GM23338 (cell line): ENCODE data around the gene SNCB. TPM values are rescaled to one million over a fixed set of nuclear protein-coding genes. Genes with fewer than 3 reads are reported as not detected.

Source experiments
- ATAC-seq: fragments of 200-7000 bp; cut with Tn5 transposase; 3 replicates; pipeline ENCODE4 v1.9.1; 2020
- DNase-seq: peaks from one replicate; pipeline ENCODE4 v3.0.0-alpha.2; 2015; ENCODE audit warnings: low spot score
- H2AFZ ChIP-seq: fragments of 200-600 bp; sonication (generic); 2 replicates; pipeline ENCODE4 v1.8.0; 2016; ENCODE audit warnings: antibody characterized with exemption, mild to moderate bottlenecking, moderate library complexity
- H3F3A ChIP-seq: fragments of 200-600 bp; sonication (generic); replicated peaks from 2 replicates; pipeline ENCODE4 v1.8.0; 2017; ENCODE audit warnings: antibody characterized with exemption, mixed run types, low read depth
- H3K27ac ChIP-seq: fragments of 200-600 bp; sonication (generic); 2 replicates; pipeline ENCODE4 v1.6.1; 2016; ENCODE audit warnings: low read depth
- H3K27me3 ChIP-seq: fragments of 200-600 bp; sonication (generic); 2 replicates; pipeline ENCODE4 v1.8.0; 2016; ENCODE audit warnings: mild to moderate bottlenecking, mixed run types, moderate library complexity; ENCODE audit not compliant: insufficient read depth
- H3K36me3 ChIP-seq: fragments of 200-600 bp; sonication (generic); 2 replicates; pipeline ENCODE4 v1.8.0; 2016; ENCODE audit warnings: mild to moderate bottlenecking; ENCODE audit not compliant: insufficient read depth
- H3K4me1 ChIP-seq: fragments of 200-600 bp; sonication (generic); 2 replicates; pipeline ENCODE4 v1.8.0; 2016; ENCODE audit warnings: mild to moderate bottlenecking, moderate library complexity; ENCODE audit not compliant: insufficient read depth
- H3K4me2 ChIP-seq: fragments of 200-600 bp; sonication (generic); 2 replicates; pipeline ENCODE4 v1.7.1; 2017; ENCODE audit warnings: mixed run types
- H3K4me3 ChIP-seq: fragments of 200-600 bp; sonication (generic); 2 replicates; pipeline ENCODE4 v1.6.1; 2016; ENCODE audit warnings: mixed run types
- H3K79me2 ChIP-seq: fragments of 200-600 bp; sonication (generic); replicated peaks from 2 replicates; pipeline ENCODE4 v1.8.0; 2017; ENCODE audit warnings: mild to moderate bottlenecking; ENCODE audit not compliant: insufficient read depth
- H3K9me2 ChIP-seq: fragments of 200-600 bp; sonication (generic); 2 replicates; pipeline ENCODE4 v1.8.0; 2017; ENCODE audit not compliant: insufficient read depth
- H4K20me1 ChIP-seq: fragments of 200-600 bp; sonication (generic); replicated peaks from 2 replicates; pipeline ENCODE4 v1.8.0; 2017; ENCODE audit warnings: mild to moderate bottlenecking; ENCODE audit not compliant: insufficient read depth
- H3K27ac Mint-ChIP-seq: 2 replicates; pipeline ENCODE4 v1.8.0; 2020; ENCODE audit warnings: inconsistent platforms, mild to moderate bottlenecking, moderate library complexity, mixed read lengths
- H3K27me3 Mint-ChIP-seq: 3 replicates; pipeline ENCODE4 v1.8.0; 2022; ENCODE audit warnings: low read depth, mild to moderate bottlenecking, moderate library complexity, mixed read lengths, inconsistent platforms; ENCODE audit not compliant: insufficient read depth, poor library complexity
- H3K36me3 Mint-ChIP-seq: 3 replicates; pipeline ENCODE4 v1.8.0; 2021; ENCODE audit warnings: low read depth, mild to moderate bottlenecking, inconsistent platforms, moderate library complexity, mixed read lengths
- H3K4me1 Mint-ChIP-seq: 3 replicates; pipeline ENCODE4 v1.8.0; 2020; ENCODE audit warnings: mild to moderate bottlenecking, inconsistent platforms, mixed read lengths
- H3K4me3 Mint-ChIP-seq: 3 replicates; pipeline ENCODE4 v1.8.0; 2021; ENCODE audit warnings: moderate library complexity, mild to moderate bottlenecking, inconsistent platforms, mixed read lengths
- H3K9me3 Mint-ChIP-seq: 3 replicates; pipeline ENCODE4 v1.8.0; 2020; ENCODE audit warnings: moderate library complexity, mild to moderate bottlenecking, inconsistent platforms, mixed read lengths
- CREB1 ChIP-seq: fragments of 250-450 bp; sonication (Bioruptor Pico); IDR thresholded peaks from 2 replicates; pipeline ENCODE4 v1.5.0; 2020; ENCODE audit warnings: low read depth, mild to moderate bottlenecking, moderate library complexity
- EZH2 ChIP-seq: fragments of 200-600 bp; sonication (generic); IDR thresholded peaks from one replicate; pipeline ENCODE4 v1.8.0; 2017; ENCODE audit warnings: antibody characterized with exemption, mild to moderate bottlenecking, low read depth; ENCODE audit not compliant: unreplicated experiment
- EZH2phosphoT487 ChIP-seq: fragments of 200-600 bp; sonication (generic); IDR thresholded peaks from one replicate; pipeline ENCODE4 v1.8.1; 2018; ENCODE audit warnings: antibody characterized with exemption; ENCODE audit not compliant: unreplicated experiment
- JUNB ChIP-seq: IDR thresholded peaks from one replicate; pipeline ENCODE4 v1.6.1; 2016; ENCODE audit warnings: antibody characterized with exemption; ENCODE audit not compliant: unreplicated experiment
- NANOG ChIP-seq: IDR thresholded peaks from 2 replicates; pipeline ENCODE4 v1.6.1; 2016; ENCODE audit warnings: antibody characterized with exemption, borderline replicate concordance
- POLR2AphosphoS5 ChIP-seq: IDR thresholded peaks from 2 replicates; pipeline ENCODE4 v1.6.1; 2016; ENCODE audit warnings: antibody characterized with exemption, low read depth
- STAT1 ChIP-seq: IDR thresholded peaks from one replicate; pipeline ENCODE4 v1.6.1; 2016; ENCODE audit warnings: antibody characterized with exemption; ENCODE audit not compliant: unreplicated experiment
- ZNF114 ChIP-seq: fragments of 250-450 bp; sonication (Bioruptor Pico); IDR thresholded peaks from 2 replicates; pipeline ENCODE4 v1.5.0; 2020; ENCODE audit warnings: mild to moderate bottlenecking, moderate library complexity
- ZNF331 ChIP-seq: fragments of 250-450 bp; sonication (Bioruptor Pico); IDR thresholded peaks from 2 replicates; pipeline ENCODE4 v1.5.0; 2020; ENCODE audit warnings: low read depth, mild to moderate bottlenecking, moderate library complexity
- polyA plus RNA-seq: library from polyadenylated mRNA; unstranded; fragments of >200 nt; fragmentation: Nextera tagmentation; extraction: Ambion mirVana; gene quantifications from 2 replicates; pipeline ENCODE4 v1.2.1, GENCODE V29; 2016
- total RNA-seq: library from RNA; depleted of rRNA; stranded (reverse); fragments of >200 nt; shearing (Covaris generic); gene quantifications from 2 replicates; pipeline ENCODE4 v1.2.3, GENCODE V29; 2014
- TF ChIP-seq, protein P1 (sequence below): IDR thresholded peaks from one replicate; pipeline ENCODE4 v1.6.1; 2018; ENCODE audit warnings: antibody characterized with exemption; ENCODE audit not compliant: unreplicated experiment
- TF ChIP-seq, protein P2 (sequence below), 2 experiments: fragments of 200-600 bp in 1 of 2; sonication (generic) in 1 of 2; conservative IDR thresholded peaks; 2 replicates each; pipeline versions ENCODE4 v1.5.1 to v1.6.1; 2016 to 2017; ENCODE audit warnings: antibody characterized with exemption in 2 of 2, low read depth in 2 of 2, mild to moderate bottlenecking in 2 of 2, moderate library complexity in 1 of 2
- TF ChIP-seq, protein P3 (sequence below): IDR thresholded peaks from 2 replicates; pipeline ENCODE4 v1.6.1; 2016; ENCODE audit warnings: antibody characterized with exemption
- TF ChIP-seq, protein P4 (sequence below): fragments of 250-450 bp; sonication (Bioruptor Pico); IDR thresholded peaks from 2 replicates; pipeline ENCODE4 v1.5.0; 2020; ENCODE audit warnings: mild to moderate bottlenecking, moderate library complexity

SNCB gene
- total and polyA plus RNA-seq, 2 experiments from 2014 or later, result 3.6 to 13.5 TPM

DNA sequence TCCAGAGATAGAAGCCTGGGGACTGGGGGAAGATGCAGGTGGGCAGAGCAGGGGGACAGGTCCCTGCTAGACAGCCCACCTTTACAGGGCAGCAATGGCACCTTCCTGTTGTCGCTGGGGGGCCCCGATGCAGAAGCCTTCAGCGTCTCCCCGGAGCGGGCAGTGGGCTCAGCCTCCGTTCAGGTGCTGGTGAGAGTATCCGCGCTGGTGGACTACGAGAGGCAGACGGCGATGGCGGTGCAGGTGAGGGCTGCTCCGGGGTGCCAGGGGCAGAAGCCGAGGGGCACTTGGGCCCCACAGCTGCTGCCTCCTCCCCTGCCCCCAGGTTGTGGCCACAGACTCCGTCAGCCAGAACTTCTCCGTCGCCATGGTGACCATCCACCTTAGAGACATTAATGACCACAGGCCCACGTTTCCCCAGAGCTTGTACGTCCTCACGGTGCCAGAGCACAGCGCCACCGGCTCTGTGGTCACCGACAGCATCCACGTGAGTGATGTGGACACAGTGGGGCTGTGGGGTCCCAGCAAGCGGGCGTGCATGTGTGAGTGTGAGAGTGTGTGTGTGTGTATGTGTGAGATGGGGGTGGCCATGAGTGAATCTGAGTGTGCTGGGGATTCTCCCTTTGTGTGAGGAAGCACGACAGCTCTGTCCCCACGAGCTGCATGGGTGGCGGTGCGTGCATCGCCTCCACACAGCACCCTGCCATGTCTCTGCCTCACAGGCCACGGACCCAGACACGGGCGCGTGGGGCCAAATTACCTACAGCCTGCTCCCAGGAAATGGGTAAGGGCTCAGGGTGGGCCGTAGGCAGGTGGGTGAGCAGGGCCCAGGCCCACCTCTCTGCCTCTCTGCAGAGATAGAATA lies 52.8 kb downstream of the SNCB start:
- peaks cover 7% of the 10 kb centered on the region for H3K27me3 Mint-ChIP-seq
- H3K9me2 ChIP-seq, result no peaks in the 10 kb centered on the region
- H3K4me2 ChIP-seq, result no peak overlapping the region
- H3K4me1 Mint-ChIP-seq, result peaks cover 9% of the 10 kb centered on the region; the same call in 2 of the 3 replicates
- H2AFZ ChIP-seq, result 0 out of 2 replicates have a peak overlapping the region, but pooled peaks have one; percentile 6
- no peaks in the 10 kb centered on the region for H3K36me3 ChIP-seq
- H3K36me3 Mint-ChIP-seq, result no peaks in the 10 kb centered on the region
- no peaks in the 10 kb centered on the region; the same call in 1 of the 2 replicates for H4K20me1 ChIP-seq
- no peaks in the 10 kb centered on the region for H3F3A ChIP-seq
- no peak overlapping the region for H3K4me3 Mint-ChIP-seq
- no peaks in the 10 kb centered on the region for H3K4me1 ChIP-seq
- ATAC-seq, result no peak
- H3K27me3 ChIP-seq, result no peaks in the 10 kb centered on the region
- no peak overlapping the region for H3K27ac Mint-ChIP-seq
- H3K79me2 ChIP-seq, result no peaks in the 10 kb centered on the region
- H3K4me3 ChIP-seq, result no peak overlapping the region
- no peaks in the 10 kb centered on the region; the same call in 1 of the 3 replicates for H3K9me3 Mint-ChIP-seq
- peak; percentile 39 for DNase-seq
- H3K27ac ChIP-seq, result no peak overlapping the region
- TF ChIP-seq, protein P1, sequence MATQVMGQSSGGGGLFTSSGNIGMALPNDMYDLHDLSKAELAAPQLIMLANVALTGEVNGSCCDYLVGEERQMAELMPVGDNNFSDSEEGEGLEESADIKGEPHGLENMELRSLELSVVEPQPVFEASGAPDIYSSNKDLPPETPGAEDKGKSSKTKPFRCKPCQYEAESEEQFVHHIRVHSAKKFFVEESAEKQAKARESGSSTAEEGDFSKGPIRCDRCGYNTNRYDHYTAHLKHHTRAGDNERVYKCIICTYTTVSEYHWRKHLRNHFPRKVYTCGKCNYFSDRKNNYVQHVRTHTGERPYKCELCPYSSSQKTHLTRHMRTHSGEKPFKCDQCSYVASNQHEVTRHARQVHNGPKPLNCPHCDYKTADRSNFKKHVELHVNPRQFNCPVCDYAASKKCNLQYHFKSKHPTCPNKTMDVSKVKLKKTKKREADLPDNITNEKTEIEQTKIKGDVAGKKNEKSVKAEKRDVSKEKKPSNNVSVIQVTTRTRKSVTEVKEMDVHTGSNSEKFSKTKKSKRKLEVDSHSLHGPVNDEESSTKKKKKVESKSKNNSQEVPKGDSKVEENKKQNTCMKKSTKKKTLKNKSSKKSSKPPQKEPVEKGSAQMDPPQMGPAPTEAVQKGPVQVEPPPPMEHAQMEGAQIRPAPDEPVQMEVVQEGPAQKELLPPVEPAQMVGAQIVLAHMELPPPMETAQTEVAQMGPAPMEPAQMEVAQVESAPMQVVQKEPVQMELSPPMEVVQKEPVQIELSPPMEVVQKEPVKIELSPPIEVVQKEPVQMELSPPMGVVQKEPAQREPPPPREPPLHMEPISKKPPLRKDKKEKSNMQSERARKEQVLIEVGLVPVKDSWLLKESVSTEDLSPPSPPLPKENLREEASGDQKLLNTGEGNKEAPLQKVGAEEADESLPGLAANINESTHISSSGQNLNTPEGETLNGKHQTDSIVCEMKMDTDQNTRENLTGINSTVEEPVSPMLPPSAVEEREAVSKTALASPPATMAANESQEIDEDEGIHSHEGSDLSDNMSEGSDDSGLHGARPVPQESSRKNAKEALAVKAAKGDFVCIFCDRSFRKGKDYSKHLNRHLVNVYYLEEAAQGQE, result no peak
- TF ChIP-seq POLR2AphosphoS5 (no peak), EZH2phosphoT487 (no peak), NANOG (no peak), STAT1 (no peak), CREB1 (CRISPR knock-in tag) (no peak), JUNB (no peak), ZNF114 (CRISPR knock-in tag) (no peak), ZNF331 (CRISPR knock-in tag) (no peak), EZH2 (no peak)
- TF ChIP-seq, protein P2, sequence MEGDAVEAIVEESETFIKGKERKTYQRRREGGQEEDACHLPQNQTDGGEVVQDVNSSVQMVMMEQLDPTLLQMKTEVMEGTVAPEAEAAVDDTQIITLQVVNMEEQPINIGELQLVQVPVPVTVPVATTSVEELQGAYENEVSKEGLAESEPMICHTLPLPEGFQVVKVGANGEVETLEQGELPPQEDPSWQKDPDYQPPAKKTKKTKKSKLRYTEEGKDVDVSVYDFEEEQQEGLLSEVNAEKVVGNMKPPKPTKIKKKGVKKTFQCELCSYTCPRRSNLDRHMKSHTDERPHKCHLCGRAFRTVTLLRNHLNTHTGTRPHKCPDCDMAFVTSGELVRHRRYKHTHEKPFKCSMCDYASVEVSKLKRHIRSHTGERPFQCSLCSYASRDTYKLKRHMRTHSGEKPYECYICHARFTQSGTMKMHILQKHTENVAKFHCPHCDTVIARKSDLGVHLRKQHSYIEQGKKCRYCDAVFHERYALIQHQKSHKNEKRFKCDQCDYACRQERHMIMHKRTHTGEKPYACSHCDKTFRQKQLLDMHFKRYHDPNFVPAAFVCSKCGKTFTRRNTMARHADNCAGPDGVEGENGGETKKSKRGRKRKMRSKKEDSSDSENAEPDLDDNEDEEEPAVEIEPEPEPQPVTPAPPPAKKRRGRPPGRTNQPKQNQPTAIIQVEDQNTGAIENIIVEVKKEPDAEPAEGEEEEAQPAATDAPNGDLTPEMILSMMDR (conservative IDR thresholded peaks at IDR 0.05; ENCODE audit: low read depth in 2 of 2), result no peak
- TF ChIP-seq, protein P3, sequence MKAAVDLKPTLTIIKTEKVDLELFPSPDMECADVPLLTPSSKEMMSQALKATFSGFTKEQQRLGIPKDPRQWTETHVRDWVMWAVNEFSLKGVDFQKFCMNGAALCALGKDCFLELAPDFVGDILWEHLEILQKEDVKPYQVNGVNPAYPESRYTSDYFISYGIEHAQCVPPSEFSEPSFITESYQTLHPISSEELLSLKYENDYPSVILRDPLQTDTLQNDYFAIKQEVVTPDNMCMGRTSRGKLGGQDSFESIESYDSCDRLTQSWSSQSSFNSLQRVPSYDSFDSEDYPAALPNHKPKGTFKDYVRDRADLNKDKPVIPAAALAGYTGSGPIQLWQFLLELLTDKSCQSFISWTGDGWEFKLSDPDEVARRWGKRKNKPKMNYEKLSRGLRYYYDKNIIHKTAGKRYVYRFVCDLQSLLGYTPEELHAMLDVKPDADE, result no peak
- TF ChIP-seq, protein P4, sequence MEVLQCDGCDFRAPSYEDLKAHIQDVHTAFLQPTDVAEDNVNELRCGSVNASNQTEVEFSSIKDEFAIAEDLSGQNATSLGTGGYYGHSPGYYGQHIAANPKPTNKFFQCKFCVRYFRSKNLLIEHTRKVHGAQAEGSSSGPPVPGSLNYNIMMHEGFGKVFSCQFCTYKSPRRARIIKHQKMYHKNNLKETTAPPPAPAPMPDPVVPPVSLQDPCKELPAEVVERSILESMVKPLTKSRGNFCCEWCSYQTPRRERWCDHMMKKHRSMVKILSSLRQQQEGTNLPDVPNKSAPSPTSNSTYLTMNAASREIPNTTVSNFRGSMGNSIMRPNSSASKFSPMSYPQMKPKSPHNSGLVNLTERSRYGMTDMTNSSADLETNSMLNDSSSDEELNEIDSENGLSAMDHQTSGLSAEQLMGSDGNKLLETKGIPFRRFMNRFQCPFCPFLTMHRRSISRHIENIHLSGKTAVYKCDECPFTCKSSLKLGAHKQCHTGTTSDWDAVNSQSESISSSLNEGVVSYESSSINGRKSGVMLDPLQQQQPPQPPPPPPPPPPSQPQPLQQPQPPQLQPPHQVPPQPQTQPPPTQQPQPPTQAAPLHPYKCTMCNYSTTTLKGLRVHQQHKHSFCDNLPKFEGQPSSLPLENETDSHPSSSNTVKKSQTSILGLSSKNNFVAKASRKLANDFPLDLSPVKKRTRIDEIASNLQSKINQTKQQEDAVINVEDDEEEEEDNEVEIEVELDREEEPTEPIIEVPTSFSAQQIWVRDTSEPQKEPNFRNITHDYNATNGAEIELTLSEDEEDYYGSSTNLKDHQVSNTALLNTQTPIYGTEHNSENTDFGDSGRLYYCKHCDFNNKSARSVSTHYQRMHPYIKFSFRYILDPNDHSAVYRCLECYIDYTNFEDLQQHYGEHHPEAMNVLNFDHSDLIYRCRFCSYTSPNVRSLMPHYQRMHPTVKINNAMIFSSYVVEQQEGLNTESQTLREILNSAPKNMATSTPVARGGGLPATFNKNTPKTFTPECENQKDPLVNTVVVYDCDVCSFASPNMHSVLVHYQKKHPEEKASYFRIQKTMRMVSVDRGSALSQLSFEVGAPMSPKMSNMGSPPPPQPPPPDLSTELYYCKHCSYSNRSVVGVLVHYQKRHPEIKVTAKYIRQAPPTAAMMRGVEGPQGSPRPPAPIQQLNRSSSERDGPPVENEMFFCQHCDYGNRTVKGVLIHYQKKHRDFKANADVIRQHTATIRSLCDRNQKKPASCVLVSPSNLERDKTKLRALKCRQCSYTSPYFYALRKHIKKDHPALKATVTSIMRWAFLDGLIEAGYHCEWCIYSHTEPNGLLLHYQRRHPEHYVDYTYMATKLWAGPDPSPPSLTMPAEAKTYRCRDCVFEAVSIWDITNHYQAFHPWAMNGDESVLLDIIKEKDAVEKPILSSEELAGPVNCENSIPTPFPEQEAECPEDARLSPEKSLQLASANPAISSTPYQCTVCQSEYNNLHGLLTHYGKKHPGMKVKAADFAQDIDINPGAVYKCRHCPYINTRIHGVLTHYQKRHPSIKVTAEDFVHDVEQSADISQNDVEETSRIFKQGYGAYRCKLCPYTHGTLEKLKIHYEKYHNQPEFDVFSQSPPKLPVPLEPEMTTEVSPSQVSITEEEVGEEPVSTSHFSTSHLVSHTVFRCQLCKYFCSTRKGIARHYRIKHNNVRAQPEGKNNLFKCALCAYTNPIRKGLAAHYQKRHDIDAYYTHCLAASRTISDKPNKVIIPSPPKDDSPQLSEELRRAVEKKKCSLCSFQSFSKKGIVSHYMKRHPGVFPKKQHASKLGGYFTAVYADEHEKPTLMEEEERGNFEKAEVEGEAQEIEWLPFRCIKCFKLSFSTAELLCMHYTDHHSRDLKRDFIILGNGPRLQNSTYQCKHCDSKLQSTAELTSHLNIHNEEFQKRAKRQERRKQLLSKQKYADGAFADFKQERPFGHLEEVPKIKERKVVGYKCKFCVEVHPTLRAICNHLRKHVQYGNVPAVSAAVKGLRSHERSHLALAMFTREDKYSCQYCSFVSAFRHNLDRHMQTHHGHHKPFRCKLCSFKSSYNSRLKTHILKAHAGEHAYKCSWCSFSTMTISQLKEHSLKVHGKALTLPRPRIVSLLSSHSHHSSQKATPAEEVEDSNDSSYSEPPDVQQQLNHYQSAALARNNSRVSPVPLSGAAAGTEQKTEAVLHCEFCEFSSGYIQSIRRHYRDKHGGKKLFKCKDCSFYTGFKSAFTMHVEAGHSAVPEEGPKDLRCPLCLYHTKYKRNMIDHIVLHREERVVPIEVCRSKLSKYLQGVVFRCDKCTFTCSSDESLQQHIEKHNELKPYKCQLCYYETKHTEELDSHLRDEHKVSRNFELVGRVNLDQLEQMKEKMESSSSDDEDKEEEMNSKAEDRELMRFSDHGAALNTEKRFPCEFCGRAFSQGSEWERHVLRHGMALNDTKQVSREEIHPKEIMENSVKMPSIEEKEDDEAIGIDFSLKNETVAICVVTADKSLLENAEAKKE, result no peak
